ENCODE data around the gene CLPTM1.
"Not testable (repeated sequence)": the region's sequence is repeated elsewhere in the genome, so short reads cannot be mapped to it uniquely, and the experiment has no call there.

The CLPTM1 gene

DNA sequence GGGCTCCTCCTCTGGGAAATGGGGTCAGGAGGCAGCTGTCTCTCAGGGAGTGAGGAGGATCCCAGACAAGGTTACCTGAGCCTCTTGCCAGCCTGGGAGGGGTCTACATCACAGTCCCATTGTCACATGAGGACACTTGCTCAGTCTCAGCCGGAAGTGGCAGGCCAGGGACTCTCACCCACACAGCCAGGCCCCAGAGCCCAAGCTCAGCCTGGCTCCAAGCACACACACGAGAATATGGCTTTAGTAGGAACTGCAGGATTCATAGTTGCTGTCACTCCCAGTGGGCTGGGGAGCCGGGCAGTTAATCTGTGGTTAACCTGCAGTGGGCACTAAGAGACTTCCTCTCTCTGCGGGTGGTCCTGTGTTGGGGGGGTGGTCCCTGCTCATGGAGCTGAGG is 30.3 kb downstream of the CLPTM1 start:
- no peak for FAIRE-seq

DNA sequence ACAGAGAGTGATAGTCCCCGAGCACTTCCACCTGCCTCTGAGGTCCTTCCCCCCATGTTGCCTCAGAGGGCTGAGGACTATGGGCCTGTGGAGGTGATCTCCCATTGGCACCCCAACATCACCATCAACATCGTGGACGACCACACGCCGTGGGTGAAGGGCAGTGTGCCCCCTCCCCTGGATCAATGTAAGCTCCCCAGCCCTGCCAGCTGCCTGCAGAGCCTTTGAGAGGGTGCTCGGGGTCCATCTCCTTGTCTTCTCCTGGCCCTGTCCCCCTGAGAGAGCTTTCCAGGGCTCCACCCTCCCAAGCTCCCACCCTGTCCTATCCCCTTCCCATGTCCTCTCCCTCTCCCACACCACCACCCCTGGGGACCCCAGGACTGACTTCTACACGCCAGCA is 31.2 kb downstream of the CLPTM1 start:
- FAIRE-seq, result no peak

DNA sequence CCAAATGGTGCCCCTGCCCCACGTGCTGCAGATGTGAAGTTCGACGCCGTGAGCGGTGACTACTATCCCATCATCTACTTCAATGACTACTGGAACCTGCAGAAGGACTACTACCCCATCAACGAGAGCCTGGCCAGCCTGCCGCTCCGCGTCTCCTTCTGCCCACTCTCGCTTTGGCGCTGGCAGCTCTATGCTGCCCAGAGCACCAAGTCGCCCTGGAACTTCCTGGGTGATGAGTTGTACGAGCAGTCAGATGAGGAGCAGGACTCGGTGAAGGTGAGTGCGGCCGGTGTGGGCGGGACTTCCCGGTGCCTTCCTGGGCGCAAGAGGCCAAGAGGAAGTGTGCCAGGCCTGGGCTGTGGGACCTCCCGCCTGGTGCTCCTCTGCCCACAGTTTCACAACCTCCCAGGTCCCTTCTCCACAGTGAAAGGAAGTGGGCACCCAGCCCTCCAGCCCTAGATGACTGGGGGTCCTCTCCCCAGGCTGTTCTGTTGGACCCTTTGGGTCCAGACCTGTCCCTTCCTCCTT is 32.0 kb downstream of the CLPTM1 start:
- no peak for FAIRE-seq

DNA sequence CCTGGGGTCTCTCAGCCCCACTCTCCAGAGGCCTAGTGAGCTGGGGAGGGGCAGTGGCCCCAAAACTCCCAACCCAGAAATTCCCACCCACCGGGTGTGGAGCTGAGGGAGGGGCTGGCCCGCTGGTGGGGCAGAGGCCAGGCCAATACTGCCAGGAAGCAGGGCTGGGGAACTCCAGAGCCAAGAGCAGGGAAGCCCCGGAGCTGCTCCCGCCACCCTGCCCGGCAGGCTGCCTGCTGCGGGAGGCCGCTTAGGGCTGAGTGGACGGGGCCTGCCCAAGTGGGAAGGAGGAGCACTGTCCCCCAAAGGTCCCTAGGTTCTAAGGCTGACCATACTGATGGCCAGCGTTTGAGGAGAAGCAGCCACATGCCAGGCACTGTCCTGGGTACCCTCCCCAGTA is 33.1 kb downstream of the CLPTM1 start:
- no peak for FAIRE-seq

DNA sequence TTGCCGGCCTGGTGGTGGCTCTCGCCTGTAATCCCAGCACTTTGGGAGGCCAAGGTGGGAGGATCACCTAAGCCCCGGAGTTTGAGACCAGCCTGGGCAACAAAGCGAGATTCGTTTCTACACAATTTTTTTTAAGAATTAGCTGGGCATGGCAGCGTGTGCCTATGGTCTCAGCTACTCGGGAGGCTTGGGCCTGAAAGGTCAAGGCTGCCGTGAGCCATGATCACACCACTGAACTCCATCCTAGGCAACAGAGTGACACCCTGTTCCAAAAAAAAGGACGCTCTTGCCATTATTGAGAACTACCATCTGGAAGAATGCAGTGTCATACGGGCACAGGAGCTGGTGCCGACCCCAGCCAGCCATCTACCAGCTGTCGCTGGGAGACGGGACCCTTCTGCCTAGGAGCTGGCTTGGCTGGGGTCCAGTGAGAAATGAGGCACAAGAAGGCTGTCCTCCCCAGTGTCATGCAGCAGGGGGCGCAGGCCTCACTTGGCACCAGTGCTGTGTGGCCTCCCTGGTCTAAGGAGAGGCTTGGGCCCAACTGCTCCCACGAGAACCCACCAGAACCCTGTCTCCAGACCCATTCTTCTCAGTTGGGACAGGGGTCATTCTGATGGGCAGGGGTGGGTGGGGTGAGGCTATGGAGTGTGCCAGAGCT is 33.8 kb downstream of the CLPTM1 start:
- FAIRE-seq, result no peak

DNA sequence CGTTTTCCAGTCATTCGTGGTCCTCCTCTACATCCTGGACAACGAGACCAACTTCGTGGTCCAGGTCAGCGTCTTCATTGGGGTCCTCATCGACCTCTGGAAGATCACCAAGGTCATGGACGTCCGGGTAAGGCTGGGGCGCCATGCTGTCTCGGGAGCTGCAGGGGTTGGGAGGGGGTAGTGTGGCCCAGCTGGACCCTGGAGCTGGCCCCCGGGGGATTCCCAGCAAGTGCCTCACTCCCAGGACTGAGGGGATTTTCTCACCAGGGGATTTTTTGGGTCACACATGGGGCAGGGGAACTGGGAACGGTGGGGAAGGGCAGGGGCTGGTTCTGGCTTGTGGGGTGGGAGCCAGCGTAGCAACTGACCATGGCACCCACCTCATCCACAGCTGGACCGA is 35.3 kb downstream of the CLPTM1 start:
- FAIRE-seq, result no peak

- no peak for FAIRE-seq
These were observed 35.8 kb downstream of the CLPTM1 start for GRCh38 chr19:44990966-44991365.

- no peak for FAIRE-seq
These were observed 37.4 kb downstream of the CLPTM1 start for GRCh38 chr19:44992336-44993163.

DNA sequence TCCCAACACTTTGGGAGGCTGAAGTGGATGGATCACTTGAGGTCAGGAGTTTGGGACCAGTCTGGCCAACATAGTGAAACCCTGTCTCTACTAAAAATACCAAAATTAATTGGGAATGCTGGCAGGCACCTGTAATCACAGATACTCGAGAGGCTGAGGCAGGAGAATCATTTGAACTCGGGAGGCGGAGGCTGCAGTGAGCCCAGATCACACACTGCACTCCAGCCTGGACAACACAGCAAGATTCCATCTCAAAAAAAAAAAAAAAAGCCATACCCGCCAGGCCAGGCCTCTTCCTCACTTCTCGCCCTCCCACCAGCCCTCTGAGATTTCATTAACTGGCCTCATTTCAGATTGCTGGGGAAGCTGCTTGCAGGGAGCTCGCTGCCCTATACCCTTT is 38.3 kb downstream of the CLPTM1 start:
- no peak for FAIRE-seq

GRCh38 chr19:44993926-44994537 is 38.9 kb downstream of the CLPTM1 start:
- FAIRE-seq, result no peak

- FAIRE-seq, result no peak
These were observed 42.8 kb downstream of the CLPTM1 start for GRCh38 chr19:44998025-44998424.

DNA sequence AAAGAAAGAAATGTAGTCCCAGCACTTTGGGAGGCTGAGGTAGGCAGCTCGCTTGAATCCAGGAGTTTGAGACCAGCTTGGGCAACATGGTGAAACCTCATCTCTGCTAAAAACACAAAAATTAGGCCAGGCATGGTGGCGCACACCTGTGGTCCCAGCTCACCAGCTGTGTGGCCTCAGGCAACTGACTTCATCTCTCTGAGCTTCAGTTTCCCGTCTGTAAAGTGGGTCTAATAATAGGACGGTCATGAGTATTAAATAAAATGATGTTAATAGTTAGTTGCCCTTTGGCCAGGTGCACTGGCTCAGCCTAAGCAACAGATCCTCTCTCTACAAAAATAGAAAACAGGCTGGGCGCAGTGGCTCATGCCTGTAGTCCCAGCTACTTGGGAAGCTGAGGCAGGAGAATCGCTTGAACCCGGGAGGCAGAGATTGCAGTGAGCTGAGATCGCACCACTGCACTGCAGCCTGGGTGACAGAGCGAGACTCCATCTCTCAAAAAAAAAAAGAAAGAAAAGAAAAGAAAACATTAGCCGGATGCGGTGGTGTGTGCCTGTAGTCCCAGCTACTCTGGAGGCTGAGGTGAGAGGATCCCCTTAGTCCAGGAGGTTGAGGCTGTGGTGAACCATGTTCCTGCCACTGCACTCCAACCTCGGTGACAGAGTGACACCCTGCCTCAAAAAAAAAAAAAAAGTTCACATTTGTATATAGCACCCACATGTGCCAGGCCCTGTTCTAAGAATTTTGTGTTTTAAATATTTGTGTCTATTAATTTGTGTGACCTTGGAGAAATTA is 44.1 kb downstream of the CLPTM1 start:
- FAIRE-seq, result not testable (repeated sequence)

GRCh38 chr19:45000665-45001064 is 45.5 kb downstream of the CLPTM1 start:
- not testable (repeated sequence) for FAIRE-seq

DNA sequence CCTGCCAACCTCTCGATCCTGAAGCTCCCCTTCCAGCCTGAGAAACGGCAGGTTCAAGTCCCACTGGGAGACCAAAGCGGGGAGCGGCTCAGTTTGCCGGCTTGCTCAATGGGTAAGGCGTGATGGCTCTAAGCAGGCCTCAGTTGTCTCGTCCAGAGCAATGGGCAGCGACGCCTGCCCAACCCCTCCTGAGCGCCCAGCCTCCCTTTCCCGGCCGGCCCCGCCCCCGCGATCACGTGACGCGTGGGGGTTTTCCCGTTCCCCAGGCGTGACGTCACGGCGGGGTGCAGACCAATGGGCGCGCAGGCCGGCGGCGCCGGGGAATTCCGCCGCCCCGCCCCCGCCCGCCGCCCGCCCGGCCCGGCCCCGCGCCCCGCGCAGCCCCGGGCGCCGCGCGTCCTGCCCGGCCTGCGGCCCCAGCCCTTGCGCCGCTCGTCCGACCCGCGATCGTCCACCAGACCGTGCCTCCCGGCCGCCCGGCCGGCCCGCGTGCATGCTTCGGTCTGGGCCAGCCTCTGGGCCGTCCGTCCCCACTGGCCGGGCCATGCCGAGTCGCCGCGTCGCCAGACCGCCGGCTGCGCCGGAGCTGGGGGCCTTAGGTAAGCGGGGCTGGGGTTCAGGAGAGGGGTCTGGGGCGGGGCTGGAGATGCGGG is 46.0 kb downstream of the CLPTM1 start, which contains the start of gene RELB:
Gene RELB, plus strand, starts transcription at position 378 of the 653 bp plus-strand sequence. Its CDS starts 116 bp downstream, at position 494.
- no peak for FAIRE-seq

- FAIRE-seq, result no peak
These were observed 48.3 kb downstream of the CLPTM1 start for GRCh38 chr19:45003485-45003884.

GRCh38 chr19:45005787-45006186 is 50.6 kb downstream of the CLPTM1 start:
- no peak for FAIRE-seq

GRCh38 chr19:45008552-45008951 is 53.4 kb downstream of the CLPTM1 start:
- no peak for FAIRE-seq

DNA sequence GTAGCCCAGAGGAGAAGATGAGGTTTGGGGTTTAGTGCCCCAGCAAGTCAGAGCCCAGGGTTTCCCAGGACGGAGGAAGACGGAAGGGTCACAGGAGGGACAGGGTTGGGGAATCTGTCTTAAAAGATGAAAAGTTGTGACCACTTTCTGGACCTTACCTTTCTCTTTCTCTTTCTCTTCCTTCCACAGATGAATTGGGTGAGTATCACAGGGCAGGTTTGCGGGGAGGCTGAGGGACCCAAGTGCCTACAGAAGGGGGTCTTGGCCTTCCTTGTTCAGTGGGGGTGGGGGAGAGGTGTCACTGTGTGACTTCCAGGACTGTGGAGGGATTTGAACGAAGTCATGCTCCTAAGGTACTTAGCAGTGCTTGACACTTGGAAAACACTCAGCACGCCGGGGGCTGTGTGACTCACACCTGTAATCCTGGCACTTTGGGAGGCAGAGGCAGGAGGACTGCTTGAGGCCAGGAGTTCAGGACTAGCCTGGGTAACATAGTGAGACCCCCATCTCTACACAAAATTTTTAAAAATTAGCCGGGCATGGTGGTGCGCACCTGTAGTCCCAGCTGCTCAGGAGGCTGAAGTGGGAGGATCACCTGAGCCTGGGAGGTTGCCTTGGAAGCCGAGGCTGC is 54.6 kb downstream of the CLPTM1 start:
- FAIRE-seq, result no peak

- FAIRE-seq, result no peak
These were observed 55.1 kb downstream of the CLPTM1 start for GRCh38 chr19:45010306-45010705.

DNA sequence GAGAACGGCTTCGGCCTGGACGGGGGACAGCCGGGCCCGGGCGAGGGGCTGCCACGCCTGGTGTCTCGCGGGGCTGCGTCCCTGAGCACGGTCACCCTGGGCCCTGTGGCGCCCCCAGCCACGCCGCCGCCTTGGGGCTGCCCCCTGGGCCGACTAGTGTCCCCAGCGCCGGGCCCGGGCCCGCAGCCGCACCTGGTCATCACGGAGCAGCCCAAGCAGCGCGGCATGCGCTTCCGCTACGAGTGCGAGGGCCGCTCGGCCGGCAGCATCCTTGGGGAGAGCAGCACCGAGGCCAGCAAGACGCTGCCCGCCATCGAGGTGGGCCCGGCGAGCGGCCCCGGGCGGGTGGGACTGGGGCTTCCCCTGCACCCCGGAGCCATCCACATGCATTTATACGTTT is 56.8 kb downstream of the CLPTM1 start:
- no peak for FAIRE-seq
